GM12875 (cell line): ENCODE results near the gene TULP4.

Source experiments
- H3K4me3 ChIP-seq: one replicate; pipeline ENCODE4 v1.5.1; 2011; ENCODE audit warnings: low read depth, low read length, control low read depth
- CTCF ChIP-seq: IDR thresholded peaks from 2 replicates; pipeline ENCODE4 v1.5.1; 2011; ENCODE audit warnings: low read depth, mild to moderate bottlenecking, control low read depth, inconsistent platforms, low read length, moderate library complexity, borderline replicate concordance; ENCODE audit not compliant: insufficient read depth

The TULP4 gene

GRCh38 chr6:158322400-158322723 is 10.1 kb downstream of the TULP4 start:
- no peak overlapping the region for H3K4me3 ChIP-seq

GRCh38 chr6:158322724-158323560 is 10.7 kb downstream of the TULP4 start:
- no peak overlapping the region for H3K4me3 ChIP-seq
- TF ChIP-seq CTCF = no peak

More at GRCh38 chr6:158322400-158322723, 10.1 kb downstream of the TULP4 start:
- TF ChIP-seq CTCF = no peak

- no peak for TF ChIP-seq CTCF
- no peak overlapping the region for H3K4me3 ChIP-seq
Observed at GRCh38 chr6:158323561-158323958, 11.3 kb downstream of the TULP4 start.

- TF ChIP-seq CTCF = no peak
Observed at GRCh38 chr6:158324136-158324535, 11.9 kb downstream of the TULP4 start.

GRCh38 chr6:158327211-158327610 is 14.9 kb downstream of the TULP4 start:
- TF ChIP-seq CTCF = no peak
- H3K4me3 ChIP-seq = no peak overlapping the region

More at GRCh38 chr6:158324136-158324535, 11.9 kb downstream of the TULP4 start:
- H3K4me3 ChIP-seq = no peak overlapping the region

GRCh38 chr6:158328952-158329351 is 16.7 kb downstream of the TULP4 start:
- H3K4me3 ChIP-seq = no peak overlapping the region
- no peak for TF ChIP-seq CTCF

GRCh38 chr6:158329531-158329930 is 17.3 kb downstream of the TULP4 start:
- H3K4me3 ChIP-seq = no peak overlapping the region
- no peak for TF ChIP-seq CTCF
